Left lobe of liver (tissue), 2 donors: ENCODE measurements around the gene GALK2. TPM values are rescaled to one million over a fixed set of nuclear protein-coding genes. Genes with fewer than 3 reads are reported as not detected.
A peak's percentile ranks its signal among the peaks of the same experiment; 100 is the strongest.
"Not testable (repeated sequence)": the region's sequence is repeated elsewhere in the genome, so short reads cannot be mapped to it uniquely, and the experiment has no call there.

Source experiments
- ATAC-seq: fragments of 200-7000 bp; cut with Tn5 transposase; one replicate; pipeline ENCODE4 v1.9.1; 2020; ENCODE audit warnings: mild to moderate bottlenecking, moderate library complexity
- DNase-seq: peaks from one replicate; pipeline ENCODE4 v3.0.0-alpha.2; 2020; ENCODE audit warnings: low spot score
- total RNA-seq: library from RNA; stranded (reverse); gene quantifications from one replicate; pipeline ENCODE4 v1.2.1, GENCODE V29; 2021
- donor health status: DM: no; HTN: no; CAD: no; lungs with moderate emphysema.
- donor health status: DM: no; HTN: yes; CAD: no.

The GALK2 gene
- total RNA-seq, 1 donor from 2014 or later = 29.7 TPM

GRCh38 chr15:49155834-49156627, 14.0 kb upstream of the GALK2 start:
- no peak for DNase-seq
- no peak for ATAC-seq

- no peak for ATAC-seq
- no peak for DNase-seq
These were observed 6.4 kb upstream of the GALK2 start for GRCh38 chr15:49163678-49164077.

GRCh38 chr15:49164865-49165264, 5.2 kb upstream of the GALK2 start:
- ATAC-seq = no peak
- no peak for DNase-seq

GRCh38 chr15:49168016-49168415, 2.0 kb upstream of the GALK2 start:
- DNase-seq = no peak
- ATAC-seq = no peak

GRCh38 chr15:49171790-49172189, 1.7 kb downstream of the GALK2 start:
- ATAC-seq (no peak), DNase-seq (no peak)

GRCh38 chr15:49174902-49175301, 4.9 kb downstream of the GALK2 start:
- DNase-seq = no peak
- no peak for ATAC-seq

- not testable (repeated sequence) for DNase-seq
- ATAC-seq = peak; percentile 60
These were observed 5.7 kb downstream of the GALK2 start for GRCh38 chr15:49175582-49176397.

GRCh38 chr15:49178497-49178896, 8.4 kb downstream of the GALK2 start:
- DNase-seq = no peak
- no peak for ATAC-seq

- DNase-seq (no peak), ATAC-seq (no peak)
These were observed 9.6 kb downstream of the GALK2 start for GRCh38 chr15:49179433-49180190.

GRCh38 chr15:49182128-49182527, 12.1 kb downstream of the GALK2 start:
- ATAC-seq = no peak
- no peak for DNase-seq

- not testable (repeated sequence) for DNase-seq, ATAC-seq
These were observed 13.7 kb downstream of the GALK2 start for GRCh38 chr15:49183741-49184140.

- DNase-seq (no peak), ATAC-seq (no peak)
These were observed 15.4 kb downstream of the GALK2 start for GRCh38 chr15:49185473-49185872.

- no peak for ATAC-seq
These were observed 17.6 kb downstream of the GALK2 start for GRCh38 chr15:49187549-49188245.

GRCh38 chr15:49188933-49189332, 18.9 kb downstream of the GALK2 start:
- DNase-seq (no peak), ATAC-seq (no peak)

More at GRCh38 chr15:49187549-49188245, 17.6 kb downstream of the GALK2 start:
- no peak for DNase-seq

- no peak for DNase-seq
- ATAC-seq = no peak
These were observed 19.6 kb downstream of the GALK2 start for GRCh38 chr15:49189631-49190030.

GRCh38 chr15:49190586-49190985, 20.5 kb downstream of the GALK2 start:
- no peak for ATAC-seq
- no peak for DNase-seq

- no peak for ATAC-seq
- DNase-seq = no peak
These were observed 21.8 kb downstream of the GALK2 start for GRCh38 chr15:49191892-49192291.

GRCh38 chr15:49196856-49197255, 26.8 kb downstream of the GALK2 start:
- ATAC-seq (peak; percentile 98), DNase-seq (no peak)

- no peak for ATAC-seq
- no peak for DNase-seq
These were observed 29.6 kb downstream of the GALK2 start for GRCh38 chr15:49199666-49200065.

- DNase-seq (no peak), ATAC-seq (no peak)
These were observed 30.3 kb downstream of the GALK2 start for GRCh38 chr15:49200347-49200746.

GRCh38 chr15:49208102-49208501, 38.1 kb downstream of the GALK2 start:
- ATAC-seq, DNase-seq: not testable (repeated sequence)
